DND-41 (cell line): ENCODE measurements around the gene NSD1.

Source experiments
- CTCF ChIP-seq: IDR thresholded peaks from 2 replicates; pipeline ENCODE4 v1.5.1; 2012; ENCODE audit warnings: borderline replicate concordance, low read length, moderate library complexity, mild to moderate bottlenecking; ENCODE audit not compliant: poor library complexity, severe bottlenecking; ENCODE audit errors: extremely low read depth
- EZH2 ChIP-seq: IDR thresholded peaks from 3 replicates; pipeline ENCODE4 v1.6.1; 2012; ENCODE audit warnings: borderline replicate concordance, low read depth, mild to moderate bottlenecking, moderate library complexity, low read length, inconsistent platforms; ENCODE audit not compliant: severe bottlenecking

DNA sequence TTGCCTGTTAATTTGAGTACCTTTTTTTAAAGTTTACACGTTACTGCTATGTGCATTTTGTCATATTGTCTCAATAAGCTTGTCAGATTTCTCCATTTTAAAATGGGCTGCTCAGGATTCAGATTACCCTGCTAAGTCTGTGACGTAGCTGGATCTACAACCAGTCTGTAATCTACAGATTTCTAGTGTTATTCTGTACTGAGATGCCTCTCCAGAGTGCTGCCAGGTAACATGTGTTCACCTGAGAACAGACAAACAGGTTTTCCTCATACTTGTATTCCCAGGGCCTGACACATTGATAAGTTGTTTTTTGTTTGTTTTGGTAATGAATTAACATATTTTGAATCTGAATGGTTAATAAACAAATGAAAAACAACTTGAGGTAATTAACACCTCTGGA is 154.6 kb downstream of the NSD1 start:
- TF ChIP-seq CTCF, result no peak
- TF ChIP-seq EZH2, result no peak
